ENCODE results near the gene RIN3. TPM values are rescaled to one million over a fixed set of nuclear protein-coding genes. Genes with fewer than 3 reads are reported as not detected.

The RIN3 gene
- polyA plus RNA-seq, 4 donors: 5.1 to 8.0 (median 6.8) TPM

GRCh38 chr14:92644171-92644969, 130.8 kb downstream of the RIN3 start:
- no peak for DNase-seq (ENCODE audit: low read depth in 4 of 4, low spot score in 3 of 4)

DNA sequence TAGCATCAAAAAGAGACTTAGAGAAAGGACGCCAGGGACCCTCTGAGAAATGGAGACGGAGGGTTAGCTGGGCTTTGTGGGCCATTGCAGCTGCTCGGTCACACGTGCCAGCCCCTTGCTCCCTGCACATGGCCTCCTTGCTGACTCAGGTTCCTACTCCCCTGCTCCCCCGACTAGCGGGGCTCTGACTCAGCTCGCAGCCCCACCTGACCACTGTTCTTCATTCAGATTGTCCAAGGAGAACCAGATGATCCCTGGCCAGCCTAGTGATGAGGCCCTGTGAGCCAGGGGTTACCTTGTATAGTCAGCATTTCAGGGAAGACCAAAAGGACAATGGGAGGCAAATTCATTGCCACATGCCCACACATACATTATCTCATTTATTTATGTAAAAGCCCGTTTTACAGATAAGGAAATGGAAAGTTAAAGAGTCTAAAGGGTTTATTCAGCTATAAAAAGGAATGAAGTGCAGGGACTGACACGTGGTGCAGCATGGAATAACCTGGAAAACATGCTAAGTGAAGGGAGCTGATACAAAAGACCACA, 131.5 kb downstream of the RIN3 start:
- no peak for DNase-seq (ENCODE audit: low read depth in 4 of 4, low spot score in 3 of 4)

DNA sequence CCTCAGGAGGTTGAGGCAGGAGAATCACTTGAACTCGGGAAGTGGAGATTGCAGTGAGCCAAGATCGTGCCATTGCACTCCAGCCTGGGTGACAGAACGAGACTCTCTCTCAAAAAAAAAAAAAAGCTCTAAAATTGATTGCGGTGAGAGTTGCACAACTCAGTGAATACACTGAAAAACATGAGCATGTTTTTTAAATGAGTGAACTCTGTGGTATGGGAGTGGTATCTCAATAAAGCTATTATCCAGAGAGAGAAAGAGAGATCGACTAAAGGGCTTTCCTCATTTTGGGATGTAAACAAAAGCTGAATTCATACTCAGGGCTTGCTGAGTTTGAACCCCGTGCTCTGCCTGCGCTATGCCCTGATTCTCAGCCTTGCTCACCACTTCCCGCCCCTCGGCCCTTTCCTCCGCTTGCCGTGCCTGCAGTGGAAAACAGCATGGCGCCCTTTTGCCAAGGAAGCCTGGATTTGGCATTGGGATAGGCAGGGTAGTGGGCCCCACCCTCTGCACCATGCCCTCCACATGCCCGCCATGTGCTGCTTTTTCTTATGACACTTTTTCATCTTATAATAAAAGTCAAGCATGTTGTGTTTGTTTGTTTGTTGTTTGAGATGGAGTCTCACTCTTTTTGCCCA, 132.4 kb downstream of the RIN3 start:
- no peak for DNase-seq (ENCODE audit: low read depth in 4 of 4, low spot score in 3 of 4)

GRCh38 chr14:92646952-92647796, 133.6 kb downstream of the RIN3 start:
- no peak for DNase-seq (ENCODE audit: low read depth in 4 of 4, low spot score in 3 of 4)

DNA sequence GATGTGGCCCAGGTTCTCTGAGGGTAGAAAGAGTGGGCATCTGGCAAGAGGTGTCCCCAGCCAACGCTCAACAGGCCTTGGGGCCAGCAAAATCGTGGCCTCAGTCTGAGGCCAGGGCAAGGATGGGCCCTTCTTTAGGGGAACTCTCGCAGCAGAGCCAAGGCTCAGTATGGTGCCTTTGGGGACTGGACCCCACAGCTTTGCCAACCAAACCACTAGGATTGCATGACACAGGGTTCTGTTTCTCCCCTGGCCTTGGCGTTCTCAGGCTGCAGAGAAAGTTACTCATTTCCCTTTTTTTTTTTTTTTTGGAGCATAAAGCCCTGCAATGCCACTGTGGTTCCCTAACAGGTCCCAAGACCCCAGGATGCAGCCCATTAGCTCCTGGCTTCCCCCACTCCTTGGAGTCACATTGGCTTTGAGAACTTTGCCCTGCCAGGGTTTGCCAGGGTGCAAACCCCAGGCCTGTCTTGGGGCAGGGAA, 134.3 kb downstream of the RIN3 start:
- no peak for DNase-seq (ENCODE audit: low read depth in 4 of 4, low spot score in 3 of 4)

DNA sequence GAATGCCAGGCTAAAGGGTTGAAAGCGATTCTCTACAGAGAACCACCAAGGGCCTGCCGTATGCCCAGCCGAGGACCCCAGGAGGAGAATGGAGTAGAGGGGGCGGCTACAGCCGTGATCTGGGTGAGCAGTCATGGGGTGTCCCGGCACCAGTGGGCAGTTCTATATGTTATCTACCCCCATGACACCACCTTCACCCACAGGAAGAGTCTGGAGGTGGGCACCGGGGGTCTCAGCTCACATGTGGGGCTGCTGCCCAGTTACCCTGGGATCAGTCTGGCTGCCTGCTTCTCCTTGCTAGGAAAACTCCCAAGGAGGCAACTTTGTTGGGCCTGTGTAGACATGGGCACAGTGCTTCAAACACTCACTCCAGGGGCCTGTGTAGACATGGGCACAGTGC, 135.5 kb downstream of the RIN3 start:
- DNase-seq (ENCODE audit: low read depth in 4 of 4, low spot score in 3 of 4): no peak

DNA sequence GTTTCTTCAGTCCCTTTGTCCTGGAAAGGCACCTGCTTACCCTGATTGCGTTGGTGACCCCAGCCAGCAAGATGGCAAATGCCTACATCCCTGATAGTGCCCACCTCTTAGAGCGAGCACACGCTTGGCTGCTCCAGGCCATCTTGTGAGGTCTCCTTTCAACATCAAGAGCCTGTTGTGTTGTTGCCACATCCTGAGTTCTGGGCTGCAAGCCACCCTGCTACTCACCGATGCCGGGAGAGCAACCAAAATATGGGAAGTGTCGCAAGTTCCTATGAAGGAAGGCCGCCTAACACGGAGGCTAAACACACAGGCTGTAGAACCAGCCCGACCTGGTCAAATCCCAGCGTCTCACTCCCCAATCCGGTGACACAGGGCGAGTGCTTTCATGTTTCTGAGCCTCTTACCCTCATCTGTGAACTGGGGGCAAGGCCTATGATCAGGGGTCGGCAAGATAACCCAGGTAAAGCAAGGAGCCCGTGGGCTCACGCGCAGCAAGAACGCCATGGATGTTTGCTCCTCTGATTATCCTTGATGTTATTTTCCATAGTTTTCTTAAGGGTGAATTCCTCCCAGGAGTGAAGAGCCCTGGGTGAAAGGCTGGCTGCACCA, 136.5 kb downstream of the RIN3 start:
- DNase-seq (ENCODE audit: low read depth in 4 of 4, low spot score in 3 of 4): no peak

- no peak for DNase-seq (ENCODE audit: low read depth in 4 of 4, low spot score in 3 of 4)
These were observed 137.1 kb downstream of the RIN3 start for GRCh38 chr14:92650581-92651105.

- DNase-seq (ENCODE audit: low read depth in 4 of 4, low spot score in 3 of 4): no peak
These were observed 137.7 kb downstream of the RIN3 start for GRCh38 chr14:92651106-92651757.

DNA sequence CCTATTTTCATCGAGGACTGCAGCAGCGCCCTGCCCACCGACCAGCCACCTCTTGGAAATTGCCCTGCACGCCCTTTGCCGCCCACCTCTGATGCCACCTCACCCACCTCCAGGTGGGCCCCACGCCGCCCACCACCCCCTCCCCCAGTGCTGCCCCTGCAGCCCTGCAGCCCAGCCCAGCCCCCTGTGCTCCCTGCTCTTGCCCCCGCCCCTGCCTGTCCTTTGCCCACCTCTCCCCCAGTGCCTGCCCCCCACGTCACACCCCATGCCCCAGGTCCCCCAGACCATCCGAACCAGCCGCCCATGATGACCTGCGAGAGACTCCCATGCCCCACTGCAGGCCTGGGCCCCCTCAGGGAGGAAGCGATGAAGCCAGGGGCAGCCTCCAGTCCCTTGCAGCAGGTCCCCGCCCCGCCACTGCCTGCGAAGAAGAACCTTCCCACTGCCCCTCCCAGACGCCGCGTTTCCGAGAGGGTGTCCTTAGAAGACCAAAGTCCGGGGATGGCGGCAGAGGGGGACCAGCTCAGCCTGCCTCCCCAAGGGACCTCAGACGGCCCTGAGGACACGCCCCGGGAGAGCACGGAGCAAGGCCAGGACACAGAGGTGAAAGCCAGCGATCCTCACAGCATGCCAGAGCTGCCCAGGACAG, 138.3 kb downstream of the RIN3 start:
- DNase-seq (ENCODE audit: low read depth in 4 of 4, low spot score in 3 of 4): no peak

DNA sequence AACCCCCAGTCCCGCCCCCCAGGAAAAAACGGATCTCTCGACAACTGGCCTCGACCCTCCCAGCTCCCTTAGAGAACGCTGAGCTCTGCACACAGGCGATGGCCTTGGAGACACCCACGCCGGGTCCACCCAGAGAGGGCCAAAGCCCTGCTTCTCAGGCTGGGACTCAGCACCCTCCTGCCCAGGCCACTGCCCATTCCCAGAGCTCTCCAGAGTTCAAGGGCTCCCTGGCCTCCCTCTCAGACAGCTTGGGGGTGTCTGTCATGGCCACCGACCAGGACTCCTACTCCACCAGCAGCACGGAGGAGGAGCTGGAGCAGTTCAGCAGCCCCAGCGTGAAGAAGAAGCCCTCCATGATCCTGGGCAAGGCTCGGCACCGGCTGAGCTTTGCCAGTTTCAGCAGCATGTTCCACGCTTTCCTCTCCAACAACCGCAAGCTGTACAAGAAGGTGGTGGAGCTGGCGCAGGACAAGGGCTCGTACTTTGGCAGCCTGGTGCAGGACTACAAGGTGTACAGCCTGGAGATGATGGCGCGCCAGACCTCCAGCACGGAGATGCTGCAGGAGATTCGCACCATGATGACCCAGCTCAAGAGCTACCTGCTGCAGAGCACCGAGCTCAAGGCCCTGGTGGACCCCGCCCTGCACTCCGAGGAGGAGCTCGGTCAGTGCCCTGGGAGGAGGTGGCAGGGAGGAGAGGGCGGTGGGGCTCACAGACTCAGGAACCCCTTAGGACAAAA, 139.0 kb downstream of the RIN3 start:
- DNase-seq (ENCODE audit: low read depth in 4 of 4, low spot score in 3 of 4): no peak

DNA sequence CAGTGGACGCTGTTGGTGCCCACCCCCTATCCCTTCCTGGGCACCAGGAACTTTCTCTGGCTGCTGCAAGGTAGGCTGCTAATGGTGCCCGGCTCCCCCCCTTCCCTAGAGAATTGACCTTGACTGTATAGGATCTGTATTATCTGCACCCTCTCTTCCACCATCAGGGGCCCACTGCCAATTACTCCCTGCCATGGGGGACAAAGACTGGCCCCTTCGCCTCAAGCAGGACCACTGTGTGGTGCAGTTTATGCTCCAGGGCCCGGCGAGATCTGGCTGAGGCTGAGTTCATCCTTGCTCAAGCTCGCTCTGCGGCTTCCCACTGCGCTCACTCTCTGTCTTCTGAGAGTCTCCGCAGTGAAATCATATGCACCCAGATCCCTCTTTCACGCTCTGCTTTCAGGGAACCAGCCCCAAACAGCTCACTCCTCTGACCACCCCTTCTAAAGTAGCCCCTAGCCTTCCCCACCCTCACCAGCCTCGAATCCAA, 139.6 kb downstream of the RIN3 start:
- no peak for DNase-seq (ENCODE audit: low read depth in 4 of 4, low spot score in 3 of 4)

DNA sequence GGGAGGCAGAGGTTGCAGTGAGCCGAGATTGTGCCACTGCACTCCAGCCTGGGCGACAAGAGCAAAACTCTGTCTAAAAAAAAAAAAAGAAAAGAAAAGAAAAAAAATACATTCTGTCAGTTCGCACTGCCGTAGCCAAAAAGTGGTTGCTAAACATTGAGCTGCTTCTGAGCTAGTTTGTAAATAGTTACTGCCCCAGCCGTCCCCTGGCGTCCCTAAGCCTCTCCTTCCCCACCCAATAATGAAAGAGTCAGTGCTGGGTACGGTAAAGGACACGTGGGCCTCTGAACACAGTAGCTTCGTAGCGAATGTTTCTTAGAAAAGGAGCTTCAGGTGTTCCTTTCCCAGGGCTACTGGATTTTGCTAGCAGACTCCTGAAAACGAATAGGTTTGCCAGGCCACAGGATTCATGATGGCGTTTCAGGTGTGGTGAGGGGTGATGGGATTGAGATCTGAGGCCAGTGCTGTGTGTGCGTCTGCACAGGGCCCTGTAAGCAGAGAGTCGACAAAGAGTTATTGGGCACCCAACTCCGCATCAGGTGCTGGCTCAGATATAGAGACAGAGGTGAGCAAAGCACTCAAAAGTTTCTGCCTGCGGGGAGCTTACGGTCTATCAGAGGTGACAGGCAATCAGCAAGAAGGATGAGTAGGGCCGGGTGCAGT, 140.8 kb downstream of the RIN3 start:
- no peak for DNase-seq (ENCODE audit: low read depth in 4 of 4, low spot score in 3 of 4)

DNA sequence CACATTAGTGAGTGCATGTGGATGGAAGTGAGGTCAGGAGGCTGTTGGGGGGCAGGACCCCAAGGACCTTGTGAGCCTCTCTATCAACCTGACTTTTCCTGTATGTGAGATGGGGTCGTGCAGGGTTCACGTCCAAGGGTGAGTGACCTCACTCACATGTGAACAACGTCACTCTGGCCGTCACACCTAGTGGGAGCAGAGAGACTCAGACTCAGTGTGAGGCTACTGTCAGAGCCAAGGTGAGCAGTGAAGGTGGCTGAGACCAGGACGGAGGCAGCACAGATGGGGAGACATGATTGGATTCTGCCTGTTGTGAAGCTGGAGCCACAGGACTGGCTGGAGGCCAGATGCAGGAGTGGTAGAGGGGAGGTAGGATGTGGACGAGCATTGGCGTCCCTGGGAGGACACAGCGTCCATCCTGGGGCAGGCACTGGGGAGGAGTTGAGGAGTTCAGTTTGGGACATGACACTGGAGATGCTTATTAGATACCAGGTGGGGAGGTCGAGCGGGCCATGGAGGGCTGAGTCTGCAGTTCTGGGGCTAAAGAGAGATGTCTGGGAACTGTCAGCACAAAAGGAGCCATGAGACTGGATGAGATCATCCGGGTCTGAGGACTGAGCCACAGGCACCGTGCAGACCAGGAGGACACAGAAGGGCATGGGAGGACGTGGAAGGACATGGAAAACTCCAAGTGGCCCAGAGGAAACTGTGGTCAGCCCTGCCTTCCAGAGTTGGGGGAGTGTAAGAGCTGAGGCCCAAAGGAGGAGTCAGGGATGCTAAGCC, 142.0 kb downstream of the RIN3 start:
- no peak for DNase-seq (ENCODE audit: low read depth in 4 of 4, low spot score in 3 of 4)

DNA sequence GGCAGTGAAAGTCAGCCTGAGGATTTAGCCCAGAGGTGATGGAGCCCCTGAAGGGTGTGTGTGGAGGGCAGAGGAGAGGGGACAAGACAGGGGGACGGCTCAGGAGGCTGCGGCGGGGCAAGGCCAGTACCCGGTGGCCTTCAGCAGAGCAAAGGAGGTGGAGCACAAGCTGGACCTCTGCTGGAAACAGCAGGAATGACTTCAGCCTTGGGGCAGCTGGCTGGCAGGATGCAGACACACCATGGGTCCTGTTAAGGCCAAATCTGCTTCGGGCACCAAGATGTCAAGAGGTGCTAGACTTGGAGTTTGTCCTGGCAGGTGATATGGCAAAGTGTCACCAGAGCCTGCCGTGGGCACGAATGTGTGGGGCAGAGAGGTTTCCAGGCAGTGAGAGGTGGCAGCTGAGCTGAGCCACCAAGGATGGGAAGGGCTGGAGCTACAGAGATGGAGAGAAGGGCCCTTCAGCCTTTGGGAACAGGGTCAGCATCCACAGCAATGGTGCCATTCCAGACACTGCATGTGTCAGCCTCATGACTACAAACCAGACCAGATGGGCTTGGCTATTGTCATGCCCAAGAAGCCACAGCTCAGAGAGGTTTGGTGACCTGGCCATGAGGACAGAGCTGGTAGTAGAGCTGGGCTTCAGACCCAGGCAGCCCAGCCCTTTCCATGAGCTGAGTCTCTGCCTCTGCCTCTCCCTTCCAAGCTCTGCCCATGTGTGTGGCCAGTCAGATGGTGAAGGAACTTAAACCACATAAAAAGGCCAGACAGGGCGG, 142.9 kb downstream of the RIN3 start:
- no peak for DNase-seq (ENCODE audit: low read depth in 4 of 4, low spot score in 3 of 4)

GRCh38 chr14:92657457-92658142, 144.0 kb downstream of the RIN3 start:
- no peak for DNase-seq (ENCODE audit: low read depth in 4 of 4, low spot score in 3 of 4)

All from left renal pelvis (tissue), 4 donors.